Stimulated activated CD4-positive, alpha-beta T cell treated with anti-CD3 and anti-CD28 coated beads, Interleukin-12 subunit alpha, Interleukin-12 subunit beta, amount 100 ng/mL, for 24 hours (primary cell): ENCODE results near the gene ZNF202.
A peak's percentile ranks its signal among the peaks of the same experiment; 100 is the strongest.
"Not testable (repeated sequence)": the region's sequence is repeated elsewhere in the genome, so short reads cannot be mapped to it uniquely, and the experiment has no call there.

Source experiments
- DNase-seq, 2 experiments: peaks; one replicate each; pipeline ENCODE4 v3.0.0-alpha.2; 2020; ENCODE audit warnings: low read depth in 2 of 2

Gene ZNF202

GRCh38 chr11:123742031-123742723 is 717 bp upstream of the ZNF202 start:
- no peak for DNase-seq

DNA sequence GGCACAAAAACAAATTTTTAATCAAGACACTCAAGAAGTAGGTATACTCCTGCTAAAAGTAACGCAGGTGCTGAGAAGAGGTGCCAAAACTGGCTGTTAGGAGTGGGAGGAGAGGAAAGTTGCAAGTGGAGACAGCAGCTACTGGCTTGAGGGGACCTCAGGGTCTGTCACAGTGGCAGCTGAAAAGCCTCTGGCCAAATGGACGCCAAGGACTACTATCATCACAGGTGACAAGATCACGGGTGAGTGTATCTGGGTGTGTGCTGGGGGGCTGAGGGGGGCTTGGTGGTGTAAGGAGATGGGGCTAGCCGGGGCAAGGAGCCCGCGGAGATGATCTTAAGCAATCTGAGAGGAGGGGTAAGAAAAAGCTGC is 687 bp downstream of the ZNF202 start:
- DNase-seq: no peak

- DNase-seq: no peak
Measured at GRCh38 chr11:123738374-123738773, 3.1 kb downstream of the ZNF202 start.

DNA sequence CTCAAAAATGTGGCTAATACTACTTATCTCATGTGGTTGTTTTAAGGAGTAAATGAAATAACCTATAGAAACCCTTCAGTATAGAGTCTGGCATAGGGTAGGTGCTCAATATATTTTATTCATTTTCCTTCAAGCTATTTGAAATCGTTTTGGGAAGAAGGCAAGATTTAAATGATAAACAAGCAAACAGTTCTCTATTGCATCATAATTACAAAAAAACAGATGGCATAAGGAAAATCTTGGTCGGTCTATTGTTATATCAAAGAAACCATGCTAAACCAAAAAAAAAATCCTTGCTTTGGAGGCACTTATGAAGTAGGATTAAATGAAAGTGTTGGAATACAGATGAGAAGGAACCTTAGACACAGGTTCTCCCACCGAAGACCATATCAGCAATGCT is 4.7 kb downstream of the ZNF202 start:
- DNase-seq: no peak

DNA sequence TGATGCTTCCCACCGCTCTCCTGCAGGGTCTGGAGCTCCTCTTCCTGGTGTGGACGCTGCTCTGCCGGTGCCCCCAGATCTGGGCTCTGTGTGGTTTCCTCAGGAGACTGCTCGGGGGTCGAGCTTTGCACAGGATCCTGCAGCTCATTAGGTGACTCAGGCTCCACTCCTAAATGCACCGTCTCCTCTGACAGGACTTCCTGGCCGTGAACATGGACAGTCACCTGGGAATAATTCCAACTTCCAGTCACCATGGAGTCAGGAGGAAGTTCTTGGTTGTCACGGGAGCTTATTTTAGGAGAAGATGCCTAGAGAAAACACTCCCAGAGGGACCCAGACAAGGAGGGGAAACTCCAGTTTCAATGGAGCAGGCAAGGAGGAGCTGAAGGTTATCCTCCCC is 11.9 kb downstream of the ZNF202 start:
- no peak for DNase-seq

DNA sequence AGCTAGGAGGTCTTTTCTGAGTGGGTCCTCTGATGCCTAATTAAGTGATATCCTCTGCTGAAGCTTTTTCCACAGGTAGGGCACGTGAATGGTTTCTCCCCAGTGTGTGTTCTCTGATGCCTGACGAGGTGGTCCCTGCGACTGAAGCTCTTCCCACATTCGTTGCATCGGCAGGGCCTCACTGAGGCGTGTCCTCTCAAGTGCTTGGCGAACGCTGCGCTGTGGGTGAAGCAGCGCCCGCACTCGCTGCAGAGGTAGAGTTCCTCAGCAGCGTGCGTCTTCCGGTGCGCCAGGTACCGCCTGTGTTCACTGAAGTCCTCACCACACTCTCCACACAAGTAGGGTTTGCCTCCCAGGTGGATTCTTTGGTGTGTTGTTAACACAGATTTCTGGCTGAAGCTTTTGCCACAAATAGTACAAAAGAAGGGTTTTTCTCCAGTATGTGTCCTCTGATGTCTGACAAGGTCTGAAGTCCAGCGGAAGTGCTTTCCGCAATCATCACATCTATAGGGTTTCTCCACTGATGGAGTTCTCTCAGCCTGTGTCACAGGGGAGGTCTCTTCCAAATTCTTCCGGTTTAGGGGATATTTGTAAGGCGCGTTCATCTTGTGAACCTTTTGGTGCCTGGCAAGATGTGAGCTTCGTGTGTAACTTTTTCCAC is 15.3 kb downstream of the ZNF202 start:
- no peak for DNase-seq

- DNase-seq: no peak
Measured at GRCh38 chr11:123719452-123719851, 22.0 kb downstream of the ZNF202 start.

DNA sequence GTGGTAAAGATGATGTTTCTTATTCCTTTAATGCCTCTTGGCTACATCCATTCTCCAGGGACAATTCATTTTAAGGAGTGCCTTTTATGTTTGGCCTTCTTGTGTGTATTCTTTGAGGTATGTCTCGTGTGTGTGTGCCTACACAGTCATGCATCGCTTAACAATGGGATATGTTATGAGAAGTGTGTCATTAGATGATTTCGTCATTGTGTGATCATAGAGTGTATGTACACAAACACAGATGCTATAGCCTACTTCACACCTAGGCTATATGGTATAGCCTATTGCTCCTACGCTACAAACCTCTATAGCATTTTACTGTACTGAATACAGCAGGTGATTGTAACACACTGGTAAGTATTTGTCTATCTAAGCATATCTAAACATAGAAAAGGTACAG is 23.0 kb downstream of the ZNF202 start:
- DNase-seq: no peak

DNA sequence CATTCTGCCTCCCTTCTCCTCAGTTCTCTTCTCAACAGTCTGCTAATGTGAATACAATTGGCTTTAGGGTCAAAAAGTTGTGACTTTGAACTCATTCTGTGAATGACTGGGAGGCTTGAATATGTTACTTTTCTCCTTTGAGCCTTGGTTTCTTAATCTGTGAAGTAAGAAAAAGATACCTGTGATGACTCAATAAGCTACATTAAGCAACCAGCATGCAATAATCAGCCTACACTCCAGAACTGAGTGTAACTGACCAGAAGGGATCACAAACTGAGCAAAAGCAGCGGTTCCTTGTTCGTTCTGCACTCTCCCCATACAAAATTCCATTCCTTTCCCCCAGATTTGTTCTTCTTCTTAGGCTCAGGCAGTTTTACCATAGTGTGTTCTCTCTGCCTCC is 23.4 kb downstream of the ZNF202 start:
- no peak for DNase-seq

DNA sequence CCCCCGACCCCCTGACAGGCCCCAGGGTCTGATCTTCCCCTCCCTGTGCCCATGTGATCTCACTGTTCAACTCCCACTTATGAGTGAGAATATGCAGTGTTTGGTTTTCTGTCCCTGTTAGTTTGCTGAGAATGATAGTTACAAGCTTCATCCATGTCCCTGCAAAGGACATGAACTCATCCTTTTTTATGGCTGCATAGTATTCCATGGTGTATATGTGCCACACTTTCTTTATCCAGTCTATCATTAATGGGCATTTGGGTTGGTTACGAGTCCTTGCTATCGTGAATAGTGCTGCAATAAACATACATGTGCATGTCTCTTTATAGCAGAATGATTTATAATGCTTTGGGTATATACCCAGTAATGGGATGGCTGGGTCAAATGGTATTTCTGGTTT is 28.8 kb downstream of the ZNF202 start:
- not testable (repeated sequence) for DNase-seq

DNA sequence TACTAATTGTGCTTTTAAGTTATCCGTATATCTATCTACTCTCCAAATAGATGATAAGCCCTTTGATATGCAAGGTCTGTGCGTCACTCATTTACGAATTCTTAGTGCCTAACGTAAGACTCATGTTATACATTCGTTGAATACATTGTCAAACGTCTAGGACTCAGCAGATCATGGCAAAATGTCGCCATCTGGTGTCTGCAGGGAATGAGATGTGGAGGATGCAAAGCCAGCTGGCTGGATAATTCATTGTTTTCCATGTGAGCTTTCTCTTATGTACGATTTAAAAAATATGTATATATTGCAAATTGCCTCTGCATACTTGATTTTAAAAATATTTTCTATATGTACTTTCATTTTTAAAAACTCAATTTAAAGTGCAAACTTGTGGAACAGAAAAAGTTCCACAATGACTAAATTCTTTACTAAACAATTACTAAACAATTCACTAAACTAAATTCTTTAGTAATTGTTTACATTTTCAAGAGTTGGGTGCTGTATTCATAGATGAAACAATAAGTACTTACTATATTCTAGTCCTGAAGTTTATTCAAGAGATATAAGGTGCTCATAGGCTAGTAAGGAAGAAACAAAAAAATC is 33.8 kb downstream of the ZNF202 start:
- peak; percentile 15 to 40 for DNase-seq

GRCh38 chr11:123707206-123707605 is 34.3 kb downstream of the ZNF202 start:
- no peak for DNase-seq

DNA sequence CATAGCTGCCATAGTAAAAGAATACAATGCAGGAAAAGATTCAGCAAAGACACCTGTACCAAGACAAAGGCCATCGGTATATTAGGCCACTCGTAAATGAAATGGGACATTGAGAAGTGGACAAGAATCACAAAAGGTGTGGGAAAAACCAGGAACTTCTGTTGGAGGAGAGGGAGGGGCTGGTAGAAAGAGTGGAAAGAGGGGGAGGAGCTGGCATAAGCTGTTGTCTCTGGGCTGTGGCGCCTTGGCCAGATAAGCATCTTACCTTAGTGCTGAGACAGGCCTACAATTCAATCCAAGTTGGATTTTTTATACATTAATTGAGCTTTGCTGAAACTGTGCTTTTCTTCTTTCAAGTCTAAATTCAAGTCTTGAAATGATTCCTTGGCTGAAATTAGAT is 37.1 kb downstream of the ZNF202 start:
- DNase-seq: no peak

GRCh38 chr11:123702696-123703095 is 38.8 kb downstream of the ZNF202 start:
- DNase-seq: no peak

GRCh38 chr11:123702139-123702538 is 39.3 kb downstream of the ZNF202 start:
- DNase-seq: no peak

- DNase-seq: no peak
Measured at GRCh38 chr11:123700772-123701171, 40.7 kb downstream of the ZNF202 start.

DNA sequence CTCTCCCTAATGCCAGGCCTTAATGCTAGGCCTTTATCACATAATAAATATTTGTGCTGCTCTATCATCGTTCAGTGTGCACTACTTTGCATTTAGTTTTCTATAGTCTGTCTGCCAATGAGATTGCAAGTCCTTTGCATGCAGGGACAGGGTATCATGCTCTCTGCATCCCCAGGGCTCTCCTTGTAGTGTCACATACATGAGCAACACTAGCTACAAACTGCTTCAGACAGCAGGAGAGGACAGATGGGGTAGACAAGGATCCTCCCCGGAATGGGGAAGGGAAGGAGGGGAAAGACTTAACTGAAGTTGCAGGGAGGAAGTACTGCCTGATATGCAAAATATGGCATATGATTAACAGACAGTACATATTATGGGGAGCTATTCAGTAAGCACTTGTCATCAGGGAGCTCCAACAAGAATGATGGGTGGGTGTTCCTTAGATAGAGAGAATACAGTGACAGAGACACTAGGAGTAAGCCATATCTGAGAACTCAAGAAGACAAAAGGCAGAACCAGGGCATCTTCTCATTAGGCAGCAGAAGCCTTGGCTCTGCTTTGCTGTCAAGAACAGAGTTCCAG is 42.8 kb downstream of the ZNF202 start:
- no peak for DNase-seq

DNA sequence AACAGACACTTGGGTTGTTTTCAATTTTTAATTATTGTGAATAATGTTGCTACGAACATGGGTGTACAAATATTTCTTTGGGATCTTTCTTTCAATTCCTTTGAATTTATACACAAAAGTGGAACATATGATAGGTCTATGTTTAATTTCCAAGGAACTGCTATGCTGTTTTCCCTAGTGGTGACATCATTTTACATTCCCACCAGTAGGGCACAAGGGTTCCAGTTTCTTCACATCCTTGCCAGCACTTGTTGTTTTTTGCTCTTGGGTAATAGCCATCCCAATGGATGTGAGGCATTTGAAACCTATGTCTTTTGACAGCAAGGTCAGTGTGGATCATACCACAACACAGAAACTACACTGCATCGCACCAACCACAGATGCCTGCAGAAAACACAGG is 45.3 kb downstream of the ZNF202 start:
- DNase-seq: no peak

DNA sequence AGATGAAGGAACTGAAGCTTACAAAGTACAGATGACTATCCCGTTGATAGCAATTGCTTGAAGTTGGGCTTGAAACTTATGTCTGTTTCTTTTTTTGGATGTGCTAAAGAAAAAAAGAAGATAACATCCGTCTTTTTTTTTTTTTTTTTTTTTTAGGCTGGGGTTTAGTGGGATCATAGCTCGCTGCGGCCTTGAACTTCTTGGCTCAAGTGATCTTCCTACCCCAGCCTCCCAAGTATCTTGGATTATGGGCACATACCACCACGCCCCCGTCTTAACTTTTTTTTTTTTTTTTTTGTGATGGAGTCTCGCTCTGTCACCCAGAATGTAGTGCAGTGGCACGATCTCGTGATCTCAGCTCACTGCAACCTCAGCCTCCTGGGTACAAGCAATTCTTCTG is 46.2 kb downstream of the ZNF202 start:
- no peak for DNase-seq

DNA sequence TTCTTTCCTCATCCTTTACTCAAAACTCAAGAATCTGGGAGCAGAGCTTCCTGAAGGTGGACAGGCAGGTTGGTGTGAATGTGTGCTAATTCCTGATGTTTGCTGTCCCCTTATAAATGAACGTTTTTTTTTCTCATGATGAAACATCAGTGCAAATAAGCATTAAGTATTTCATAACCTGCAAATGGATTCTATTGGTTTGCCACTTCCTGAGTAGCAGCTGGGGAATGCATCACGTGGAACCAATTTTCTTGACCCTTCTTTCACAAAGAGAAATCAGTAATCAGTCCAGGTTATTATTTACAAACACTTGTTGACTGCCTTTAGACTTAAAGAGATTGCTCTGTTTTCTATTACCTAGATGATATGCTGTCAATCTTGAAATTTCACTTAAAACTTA is 46.9 kb downstream of the ZNF202 start:
- no peak for DNase-seq

DNA sequence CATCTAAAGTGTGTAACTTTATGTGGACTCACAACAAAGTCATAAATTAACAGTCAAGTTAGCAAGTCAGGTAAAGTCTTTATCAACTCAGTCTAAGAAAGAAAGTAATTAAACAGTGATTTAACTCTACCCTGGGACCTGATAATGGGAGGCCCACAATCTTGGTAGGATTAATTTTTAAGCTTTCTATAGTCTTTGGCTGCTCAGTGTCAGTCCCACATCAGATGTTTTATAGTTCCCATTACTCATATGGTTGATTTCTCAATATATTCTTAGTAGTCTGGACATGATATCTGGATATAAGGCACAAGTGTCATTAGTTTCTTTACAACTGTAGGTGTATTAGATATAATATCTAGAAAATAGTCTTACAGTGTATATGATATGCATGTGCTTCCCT is 48.5 kb downstream of the ZNF202 start:
- no peak for DNase-seq

- no peak for DNase-seq
Measured at GRCh38 chr11:123690485-123690884, 51.0 kb downstream of the ZNF202 start.

DNA sequence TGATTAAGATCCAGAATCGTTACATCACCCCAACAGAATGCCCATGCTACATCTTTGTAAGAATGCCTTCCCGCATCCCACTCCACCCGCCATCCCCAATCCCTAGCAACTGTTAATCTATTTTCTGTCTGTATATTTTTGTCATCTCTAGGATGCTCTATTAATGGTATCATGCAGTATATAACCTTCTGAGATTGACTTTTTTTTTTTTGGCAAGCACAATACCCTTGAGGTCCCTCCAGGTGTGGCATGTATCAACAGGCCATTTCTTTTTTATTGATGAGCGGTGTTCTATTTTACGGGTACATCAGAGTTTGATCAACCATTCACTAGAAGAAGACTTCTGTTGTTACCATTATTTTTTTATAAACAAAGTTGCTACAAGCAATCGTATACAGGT is 56.9 kb downstream of the ZNF202 start:
- DNase-seq: no peak
